GM12874 (cell line): ENCODE results near the gene SH3BP5L.

Source experiments
- CTCF ChIP-seq: IDR thresholded peaks from 2 replicates; pipeline ENCODE4 v1.5.1; 2011; ENCODE audit warnings: low read depth, mild to moderate bottlenecking, control low read depth, low read length, moderate library complexity; ENCODE audit not compliant: insufficient read depth

SH3BP5L gene

GRCh38 chr1:248824301-248824700, 1.4 kb downstream of the SH3BP5L start:
- no peak for TF ChIP-seq CTCF

GRCh38 chr1:248823517-248824001, 2.2 kb downstream of the SH3BP5L start:
- no peak for TF ChIP-seq CTCF

GRCh38 chr1:248822148-248823032, 3.3 kb downstream of the SH3BP5L start:
- TF ChIP-seq CTCF = no peak

GRCh38 chr1:248821641-248822040, 4.1 kb downstream of the SH3BP5L start:
- TF ChIP-seq CTCF = no peak

GRCh38 chr1:248821101-248821500, 4.6 kb downstream of the SH3BP5L start:
- TF ChIP-seq CTCF = no peak

GRCh38 chr1:248820041-248820585, 5.6 kb downstream of the SH3BP5L start:
- TF ChIP-seq CTCF = no peak

- TF ChIP-seq CTCF = no peak
Measured at GRCh38 chr1:248818505-248819374, 7.0 kb downstream of the SH3BP5L start.
